ENCODE data around the gene TARBP1.
"Not testable (repeated sequence)": the region's sequence is repeated elsewhere in the genome, so short reads cannot be mapped to it uniquely, and the experiment has no call there.

The TARBP1 gene

DNA sequence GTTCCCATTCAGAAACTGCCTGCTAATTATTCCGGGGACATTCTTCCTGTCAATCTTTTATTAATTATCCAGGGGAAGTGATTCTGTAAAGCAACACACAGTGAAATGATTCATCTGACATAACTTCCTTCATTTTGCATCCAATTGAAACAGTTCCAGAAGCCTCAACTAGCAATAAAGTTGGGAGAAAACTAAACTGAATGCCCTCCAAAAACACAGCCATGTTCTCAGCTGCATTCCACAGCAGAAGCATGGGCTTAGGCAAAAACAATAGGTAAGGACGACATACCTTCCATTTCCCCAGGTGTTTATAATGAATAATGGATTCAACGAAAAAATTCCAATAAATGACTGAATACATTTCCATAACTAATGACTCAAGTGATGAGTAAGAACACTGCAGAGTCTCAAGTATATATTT, 36.9 kb upstream of the TARBP1 start:
- no peaks in the 10 kb centered on the region for H3K36me3 Mint-ChIP-seq (ENCODE audit: low read depth)
- DNase-seq (no peak), ATAC-seq (no peak)

DNA sequence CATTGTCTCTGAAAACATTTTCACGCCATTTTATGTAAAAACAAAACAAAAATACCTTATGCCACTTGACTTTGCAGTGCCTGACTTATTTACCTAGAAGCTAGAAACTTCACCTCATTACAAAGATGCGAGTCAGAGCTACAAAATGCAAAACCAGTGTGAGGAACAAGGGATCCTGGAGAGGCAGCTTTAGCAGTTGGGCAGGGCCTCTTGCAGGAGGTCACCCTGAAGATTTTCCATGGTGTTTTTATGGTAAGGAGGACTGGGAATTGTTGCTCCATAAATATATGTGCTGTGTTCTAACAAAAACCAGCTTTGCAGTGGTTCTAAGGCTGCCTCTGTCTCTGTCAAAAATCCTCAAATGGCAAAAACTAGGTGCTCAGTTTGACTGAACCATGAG, 36.4 kb upstream of the TARBP1 start:
- Mint-ChIP-seq H3K4me3 (no peak overlapping the region), H3K4me1 (peaks cover 27% of the 10 kb centered on the region), H3K36me3 (ENCODE audit: low read depth) (no peaks in the 10 kb centered on the region), H3K27me3 (peaks cover 4% of the 10 kb centered on the region), H3K9me3 (no peaks in the 10 kb centered on the region), H3K27ac (no peak overlapping the region)
- ATAC-seq (no peak), DNase-seq (no peak)

More for the DNA sequence above, 36.9 kb upstream of the TARBP1 start:
- Mint-ChIP-seq H3K4me1 (peaks cover 29% of the 10 kb centered on the region), H3K4me3 (no peak overlapping the region), H3K9me3 (no peaks in the 10 kb centered on the region), H3K27me3 (peaks cover 4% of the 10 kb centered on the region), H3K27ac (no peak overlapping the region)

- H3K4me3 Mint-ChIP-seq = no peak overlapping the region
- no peak for ATAC-seq
- no peaks in the 10 kb centered on the region for H3K36me3 Mint-ChIP-seq (ENCODE audit: low read depth)
These were observed 33.5 kb upstream of the TARBP1 start for GRCh38 chr1:234512451-234512861.

DNA sequence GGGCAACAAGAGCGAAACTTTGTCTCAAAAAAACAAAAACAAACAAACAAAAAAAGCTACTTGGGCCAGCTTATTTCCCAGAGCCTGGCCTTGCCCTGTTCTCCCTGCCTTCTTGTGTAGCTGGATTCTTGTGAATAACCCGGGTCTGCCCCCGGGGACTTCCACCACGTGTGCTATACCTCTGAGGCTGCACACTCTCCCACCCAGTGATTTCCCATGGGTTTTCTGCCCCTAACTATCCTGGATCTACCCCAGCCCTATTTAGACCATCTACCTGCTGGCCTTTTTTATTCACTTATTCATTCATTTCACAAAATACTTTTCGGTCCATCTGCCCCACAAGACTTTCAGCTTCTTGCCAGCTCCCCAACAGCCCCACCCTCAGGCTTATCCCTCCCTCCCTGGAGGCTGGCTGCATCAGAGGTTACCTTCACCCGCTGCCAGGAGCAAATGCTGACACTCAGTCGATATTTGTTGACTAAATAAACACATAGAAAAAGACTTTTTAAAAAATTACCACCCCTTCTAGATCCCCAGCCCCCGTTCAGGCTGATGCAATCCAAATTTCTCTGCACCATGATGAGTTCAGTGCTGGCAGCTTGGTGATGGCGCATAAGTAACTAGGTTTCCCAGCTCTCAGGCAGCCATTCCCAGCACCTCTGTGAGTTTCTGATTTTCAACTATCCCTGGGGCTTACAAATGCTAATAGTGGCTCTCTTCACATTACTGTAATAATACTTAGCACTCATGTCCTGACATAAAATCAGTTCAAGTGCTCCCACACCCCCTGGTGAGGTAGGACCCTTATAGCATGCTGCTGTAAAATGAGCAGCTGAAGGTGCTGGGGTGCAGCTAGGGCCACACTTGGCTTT, 30.7 kb upstream of the TARBP1 start:
- DNase-seq (no peak), ATAC-seq (no peak)
- H3K27me3 Mint-ChIP-seq = peaks cover 13% of the 10 kb centered on the region
- peaks cover under 1% of the 10 kb centered on the region for H3K36me3 Mint-ChIP-seq (ENCODE audit: low read depth)
- peaks cover 6% of the 10 kb centered on the region for H3K9me3 Mint-ChIP-seq
- peak overlapping the region; percentile 22 for H3K27ac Mint-ChIP-seq
- H3K4me3 Mint-ChIP-seq = no peak overlapping the region
- H3K4me1 Mint-ChIP-seq = peaks cover 11% of the 10 kb centered on the region

More at GRCh38 chr1:234512451-234512861, 33.5 kb upstream of the TARBP1 start:
- no peak for DNase-seq
- Mint-ChIP-seq H3K9me3 (no peaks in the 10 kb centered on the region), H3K4me1 (peaks cover 23% of the 10 kb centered on the region), H3K27ac (no peak overlapping the region), H3K27me3 (peaks cover 8% of the 10 kb centered on the region)

- peaks cover 29% of the 10 kb centered on the region for H3K4me1 Mint-ChIP-seq
- H3K9me3 Mint-ChIP-seq = peaks cover 23% of the 10 kb centered on the region
- ATAC-seq (no peak), DNase-seq (no peak)
- H3K27ac Mint-ChIP-seq = no peak overlapping the region
- no peak overlapping the region for H3K4me3 Mint-ChIP-seq
- peaks cover 9% of the 10 kb centered on the region for H3K27me3 Mint-ChIP-seq
- peaks cover 14% of the 10 kb centered on the region for H3K36me3 Mint-ChIP-seq (ENCODE audit: low read depth)
These were observed 28.8 kb upstream of the TARBP1 start for GRCh38 chr1:234507626-234508387.

DNA sequence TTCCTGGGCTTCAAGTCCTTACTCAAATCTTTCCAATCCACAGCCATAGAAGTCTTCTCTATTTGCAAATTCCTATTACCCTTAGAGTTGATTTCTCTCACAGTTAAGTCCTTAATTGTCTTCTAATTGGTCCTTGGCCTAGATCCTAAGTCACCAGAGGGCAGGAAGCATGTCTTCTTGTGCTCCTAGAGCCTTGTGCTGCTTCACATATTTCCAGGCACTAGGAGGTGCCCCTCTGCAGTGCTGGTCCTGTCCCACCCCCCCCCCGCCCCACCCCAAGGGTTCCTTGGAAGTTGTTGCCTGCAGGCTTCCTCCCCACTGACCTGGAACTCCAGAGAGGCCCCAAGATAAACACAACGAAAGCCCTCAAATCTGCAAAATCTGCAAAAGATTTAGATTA, 28.1 kb upstream of the TARBP1 start:
- H3K4me1 Mint-ChIP-seq = peaks cover 30% of the 10 kb centered on the region
- H3K9me3 Mint-ChIP-seq = peaks cover 25% of the 10 kb centered on the region
- peaks cover 14% of the 10 kb centered on the region for H3K36me3 Mint-ChIP-seq (ENCODE audit: low read depth)
- no peak for ATAC-seq
- DNase-seq = no peak
- H3K27me3 Mint-ChIP-seq = peaks cover 9% of the 10 kb centered on the region
- no peak overlapping the region for H3K4me3 Mint-ChIP-seq
- H3K27ac Mint-ChIP-seq = no peak overlapping the region

- Mint-ChIP-seq H3K9me3 (peaks cover 32% of the 10 kb centered on the region), H3K4me3 (no peak overlapping the region), H3K27me3 (peaks cover 9% of the 10 kb centered on the region), H3K4me1 (peaks cover 43% of the 10 kb centered on the region), H3K27ac (no peak overlapping the region), H3K36me3 (ENCODE audit: low read depth) (peaks cover 17% of the 10 kb centered on the region)
- DNase-seq (no peak), ATAC-seq (no peak)
These were observed 26.8 kb upstream of the TARBP1 start for GRCh38 chr1:234505769-234506102.

DNA sequence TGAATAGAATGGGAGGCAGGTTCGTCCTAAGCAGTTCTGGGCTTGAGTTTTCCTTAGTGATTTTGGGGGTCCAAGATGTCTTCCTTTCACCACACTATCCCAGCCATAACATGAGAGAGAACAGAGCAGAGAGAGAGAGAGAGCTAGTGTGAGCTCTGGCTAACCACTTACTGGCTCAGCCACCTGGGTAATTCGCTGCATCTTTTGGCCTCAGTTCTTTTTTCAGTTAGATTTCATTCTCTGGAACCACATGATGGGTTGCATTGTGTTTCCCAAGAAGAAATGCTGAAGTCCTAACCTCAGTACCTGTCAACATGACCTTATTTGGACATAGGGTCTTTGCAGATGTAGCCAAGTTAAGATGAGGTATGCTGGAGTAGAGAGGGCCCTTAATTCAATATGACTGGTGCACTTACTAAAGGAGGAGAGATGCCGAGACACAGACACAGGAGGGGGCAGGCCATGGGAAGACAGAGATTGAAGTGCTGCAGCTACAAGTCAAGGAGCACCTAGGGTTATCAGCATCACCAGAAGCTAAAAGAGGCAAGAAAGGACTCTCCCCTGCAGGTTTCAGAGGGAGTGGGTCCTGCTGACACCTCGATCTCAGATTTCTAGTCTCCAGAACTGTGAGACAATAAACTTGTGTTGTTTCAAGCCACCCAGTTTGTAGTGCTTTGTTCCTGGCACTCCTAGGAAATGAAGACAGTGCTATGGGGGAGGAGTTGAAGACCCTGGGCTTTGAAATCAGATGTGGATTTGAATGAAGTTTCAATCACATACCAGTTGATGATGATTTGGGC, 26.2 kb upstream of the TARBP1 start:
- no peak overlapping the region for H3K27ac Mint-ChIP-seq
- ATAC-seq = no peak
- H3K27me3 Mint-ChIP-seq = peaks cover 9% of the 10 kb centered on the region
- no peak for DNase-seq
- H3K9me3 Mint-ChIP-seq = peaks cover 32% of the 10 kb centered on the region
- peaks cover 49% of the 10 kb centered on the region for H3K4me1 Mint-ChIP-seq
- no peak overlapping the region for H3K4me3 Mint-ChIP-seq
- peaks cover 17% of the 10 kb centered on the region for H3K36me3 Mint-ChIP-seq (ENCODE audit: low read depth)

GRCh38 chr1:234504251-234504650, 25.3 kb upstream of the TARBP1 start:
- H3K9me3 Mint-ChIP-seq = peaks cover 32% of the 10 kb centered on the region
- ATAC-seq, DNase-seq, H3K27ac Mint-ChIP-seq, H3K27me3 Mint-ChIP-seq, H3K4me3 Mint-ChIP-seq: not testable (repeated sequence)
- H3K36me3 Mint-ChIP-seq (ENCODE audit: low read depth) = peaks cover 17% of the 10 kb centered on the region
- peaks cover 55% of the 10 kb centered on the region for H3K4me1 Mint-ChIP-seq

DNA sequence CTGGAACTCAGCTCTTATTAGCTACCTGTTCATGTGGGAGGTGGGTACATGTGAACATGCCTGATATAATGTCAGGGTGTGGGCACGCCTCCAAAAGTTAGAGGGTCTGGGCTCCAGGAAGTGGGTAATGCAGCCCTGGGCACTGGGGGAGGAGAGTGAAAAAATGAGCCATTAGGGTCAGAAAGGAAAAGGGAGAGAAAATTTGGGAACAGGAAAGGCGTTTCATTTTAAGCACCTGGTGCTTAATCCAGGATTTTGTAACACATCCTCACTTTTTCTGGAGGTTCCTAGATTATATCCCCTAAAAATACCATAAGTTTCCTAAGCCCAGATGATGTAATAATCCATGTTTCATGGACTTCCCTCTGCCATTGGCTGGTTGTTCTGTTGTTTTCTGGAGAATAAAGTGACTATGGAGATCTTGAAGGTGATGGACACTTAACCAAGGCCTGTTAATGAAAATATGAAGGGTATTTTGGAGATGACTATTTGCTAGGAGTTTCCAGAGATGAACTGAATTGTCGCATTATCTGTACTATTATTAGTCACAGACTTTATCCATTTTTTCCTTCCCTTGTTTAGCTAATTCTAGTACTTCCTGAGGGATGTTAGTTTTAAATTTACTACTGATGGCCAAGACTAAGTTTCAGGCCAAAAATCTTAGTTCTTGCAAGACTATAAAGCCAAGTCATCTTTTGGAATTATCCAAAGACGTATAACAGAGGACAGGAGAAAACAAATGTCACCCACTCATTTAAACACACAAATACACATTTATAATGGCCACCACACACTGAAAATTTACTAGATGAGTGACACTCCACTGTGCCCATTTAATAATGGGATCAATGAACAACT, 24.4 kb upstream of the TARBP1 start:
- no peak for DNase-seq
- Mint-ChIP-seq H3K9me3 (peaks cover 32% of the 10 kb centered on the region), H3K4me3 (no peak overlapping the region)

GRCh38 chr1:234502785-234503184, 23.8 kb upstream of the TARBP1 start:
- DNase-seq (no peak), ATAC-seq (no peak)
- Mint-ChIP-seq H3K9me3 (peaks cover 32% of the 10 kb centered on the region), H3K4me3 (no peak overlapping the region), H3K27ac (no peak overlapping the region), H3K36me3 (ENCODE audit: low read depth) (peaks cover 17% of the 10 kb centered on the region), H3K4me1 (peaks cover 69% of the 10 kb centered on the region), H3K27me3 (peaks cover 5% of the 10 kb centered on the region)

More for the DNA sequence above, 24.4 kb upstream of the TARBP1 start:
- Mint-ChIP-seq H3K27me3 (peaks cover 9% of the 10 kb centered on the region), H3K27ac (no peak overlapping the region), H3K4me1 (peaks cover 63% of the 10 kb centered on the region), H3K36me3 (ENCODE audit: low read depth) (peaks cover 17% of the 10 kb centered on the region)
- no peak for ATAC-seq

DNA sequence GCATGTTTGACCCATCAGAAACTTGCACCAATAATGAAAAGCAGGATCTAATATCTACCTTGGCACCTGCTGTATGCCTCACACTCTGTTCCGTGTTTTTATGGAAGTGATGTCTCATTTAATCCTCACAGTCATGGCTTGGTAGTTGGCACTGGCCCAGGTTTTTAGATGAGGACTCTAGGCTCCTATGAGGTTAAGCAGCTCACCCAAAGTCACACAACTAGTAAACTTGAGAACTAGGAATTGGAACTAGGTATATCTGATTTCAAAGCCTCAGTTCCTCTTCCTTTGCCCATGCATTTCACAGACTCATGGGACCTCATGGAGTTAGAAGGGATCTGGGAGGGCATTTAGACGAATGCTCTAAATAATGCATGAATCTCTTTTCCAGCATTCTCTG, 21.3 kb upstream of the TARBP1 start:
- DNase-seq = peak; percentile 28
- ATAC-seq = no peak
- H3K4me3 Mint-ChIP-seq = no peak overlapping the region
- H3K27ac Mint-ChIP-seq = peak overlapping the region; percentile 84
- H3K27me3 Mint-ChIP-seq = peaks cover 5% of the 10 kb centered on the region
- H3K4me1 Mint-ChIP-seq = peaks cover 69% of the 10 kb centered on the region
- H3K36me3 Mint-ChIP-seq (ENCODE audit: low read depth) = peaks cover 17% of the 10 kb centered on the region
- peaks cover 32% of the 10 kb centered on the region for H3K9me3 Mint-ChIP-seq

- H3K27ac Mint-ChIP-seq = peak overlapping the region; percentile 84
- H3K4me1 Mint-ChIP-seq = peaks cover 73% of the 10 kb centered on the region
- DNase-seq = no peak
- H3K36me3 Mint-ChIP-seq (ENCODE audit: low read depth) = peaks cover 17% of the 10 kb centered on the region
- ATAC-seq = no peak
- H3K27me3 Mint-ChIP-seq = peaks cover 5% of the 10 kb centered on the region
- H3K9me3 Mint-ChIP-seq = peaks cover 28% of the 10 kb centered on the region
- no peak overlapping the region for H3K4me3 Mint-ChIP-seq
These were observed 20.9 kb upstream of the TARBP1 start for GRCh38 chr1:234499943-234500245.

Measured in activated naive CD8-positive, alpha-beta T cell treated with anti-CD3 and anti-CD28 coated beads, Interleukin-2, amount 50 U/mL, for 24 hours (primary cell).